Activated naive CD4-positive, alpha-beta T cell treated with anti-CD3 and anti-CD28 coated beads, Interleukin-2, amount 50 U/mL, for 72 hours (primary cell): Measurements from ENCODE around the gene BCDIN3D. TPM values are rescaled to one million over a fixed set of nuclear protein-coding genes. Genes with fewer than 3 reads are reported as not detected.

Source experiments
- ATAC-seq, 2 donors: fragments of 150-1000 bp; cut with Tn5 transposase; 2 replicates each; pipeline ENCODE4 v1.10.0; 2021; ENCODE audit warnings: mild to moderate bottlenecking in 2 of 2, moderate library complexity in 2 of 2
- DNase-seq, 2 donors: peaks; one replicate each; pipeline ENCODE4 v3.0.0; 2021 to 2022; ENCODE audit warnings: low spot score in 2 of 2
- H3K27ac Mint-ChIP-seq, 2 donors: one replicate each; pipeline ENCODE4 v1.8.0; 2022; ENCODE audit warnings: mild to moderate bottlenecking in 2 of 2, mixed read lengths in 2 of 2
- H3K36me3 Mint-ChIP-seq, 2 donors: one replicate each; pipeline ENCODE4 v1.8.0; 2022; ENCODE audit warnings: mixed read lengths in 2 of 2
- H3K9me3 Mint-ChIP-seq, 2 donors: one replicate each; pipeline ENCODE4 v1.8.0; 2022; ENCODE audit warnings: mixed read lengths in 2 of 2
- total RNA-seq, 2 donors: library from RNA; stranded (reverse); gene quantifications; one replicate each; pipeline ENCODE4 v1.2.3, GENCODE V29; 2022

Gene BCDIN3D, protein sequence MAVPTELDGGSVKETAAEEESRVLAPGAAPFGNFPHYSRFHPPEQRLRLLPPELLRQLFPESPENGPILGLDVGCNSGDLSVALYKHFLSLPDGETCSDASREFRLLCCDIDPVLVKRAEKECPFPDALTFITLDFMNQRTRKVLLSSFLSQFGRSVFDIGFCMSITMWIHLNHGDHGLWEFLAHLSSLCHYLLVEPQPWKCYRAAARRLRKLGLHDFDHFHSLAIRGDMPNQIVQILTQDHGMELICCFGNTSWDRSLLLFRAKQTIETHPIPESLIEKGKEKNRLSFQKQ
- 1 to 10 TPM; 2.5 to 5.4 TPM for total RNA-seq

DNA sequence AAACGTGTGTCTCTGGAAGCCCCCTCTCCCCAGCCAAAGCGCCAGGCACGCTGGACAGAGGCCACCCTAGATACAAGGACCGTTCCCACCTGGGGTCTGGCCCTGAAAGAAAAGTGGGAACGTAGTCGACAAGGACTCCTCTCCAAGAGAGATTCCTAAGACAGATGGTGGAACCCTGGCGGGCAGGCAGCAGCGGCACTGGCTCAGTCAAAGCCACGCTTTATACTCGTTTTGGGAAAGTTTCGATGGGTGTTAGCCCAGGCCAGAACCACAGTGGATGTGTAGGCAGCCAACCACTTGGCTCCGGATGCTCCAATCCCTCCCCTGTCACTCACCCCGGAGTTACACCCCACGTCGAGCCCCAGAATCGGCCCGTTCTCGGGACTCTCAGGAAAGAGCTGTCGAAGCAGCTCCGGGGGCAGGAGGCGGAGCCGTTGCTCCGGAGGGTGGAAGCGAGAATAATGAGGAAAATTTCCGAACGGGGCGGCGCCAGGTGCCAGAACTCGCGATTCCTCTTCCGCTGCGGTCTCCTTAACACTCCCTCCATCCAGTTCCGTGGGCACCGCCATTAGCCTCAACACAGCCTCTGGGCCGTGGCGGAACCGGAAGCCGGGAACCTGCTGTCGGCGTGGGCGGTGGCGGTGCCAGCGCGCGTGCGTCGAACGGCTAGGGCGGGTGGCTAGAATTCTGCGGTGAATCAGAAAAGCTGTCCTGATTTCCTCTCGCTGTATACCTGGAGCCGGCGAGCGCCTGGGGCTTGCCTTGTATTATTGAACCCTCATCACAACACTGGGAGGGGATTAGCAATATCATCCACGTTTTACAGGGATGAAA is at the start of gene BCDIN3D:
TSS of gene BCDIN3D (minus strand) at position 588 of the 834 bp plus-strand sequence. CDS start at position 569, 19 bp downstream.
- Mint-ChIP-seq H3K27ac (peak within 1 kb of the TSS; percentile 94 to 99), H3K36me3 (peaks cover 0 to 13% of the 10 kb centered on the region in 2 donors), H3K9me3 (peaks cover 0 to 5% of the 10 kb centered on the region in 2 donors)
- ATAC-seq, result peak; percentile 89 to 94
- peak; percentile 93 to 96 for DNase-seq

- no peak for ATAC-seq
Observed at GRCh38 chr12:49892084-49892731, 49.3 kb upstream of the BCDIN3D start.

DNA sequence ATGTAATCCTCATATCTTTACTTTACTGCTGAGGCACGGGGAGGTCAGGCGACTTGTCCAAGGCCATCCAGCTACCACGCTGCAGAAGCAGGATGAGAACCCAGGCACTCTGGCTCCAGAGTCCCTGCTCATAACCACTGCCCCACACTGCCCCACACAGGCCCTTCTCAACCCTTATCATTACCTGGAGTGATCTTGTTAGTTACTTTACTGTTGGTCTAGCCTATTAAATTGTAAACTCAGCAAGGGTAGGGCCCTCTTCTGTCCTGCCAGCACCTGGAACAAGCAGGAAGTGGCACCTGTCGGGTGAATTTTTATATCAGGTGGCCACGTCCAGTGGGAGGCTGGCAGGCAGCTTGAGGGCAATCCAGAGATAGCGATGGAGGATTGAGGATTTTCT is 48.6 kb upstream of the BCDIN3D start:
- ATAC-seq, result no peak
- H3K9me3 Mint-ChIP-seq, result no peaks in the 10 kb centered on the region
- no peak overlapping the region for H3K27ac Mint-ChIP-seq
- DNase-seq, result no peak
- no peaks in the 10 kb centered on the region for H3K36me3 Mint-ChIP-seq

More at GRCh38 chr12:49892084-49892731, 49.3 kb upstream of the BCDIN3D start:
- Mint-ChIP-seq H3K27ac (peak overlapping the region in 1 of 2 donors; percentile 12), H3K9me3 (no peaks in the 10 kb centered on the region), H3K36me3 (no peaks in the 10 kb centered on the region)
- DNase-seq, result no peak

DNA sequence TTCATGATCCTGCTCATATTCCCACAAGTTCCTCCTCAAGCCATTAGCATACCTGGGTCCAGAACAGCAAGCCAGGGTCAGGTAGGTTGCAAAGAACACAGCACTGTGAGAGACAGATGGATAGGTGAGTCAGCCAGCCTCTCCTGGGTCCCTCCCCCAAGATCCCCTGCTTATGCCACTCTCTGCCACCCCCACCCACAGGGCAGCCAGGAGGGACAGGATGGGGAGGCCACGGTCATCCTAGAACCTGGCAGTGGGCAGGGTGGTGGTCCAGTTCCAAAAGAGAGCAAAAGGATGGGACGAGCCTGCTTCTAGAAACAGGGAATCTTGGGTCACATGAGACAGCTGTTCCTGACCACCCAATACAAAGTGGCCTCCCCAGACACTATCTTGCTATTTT is 48.1 kb upstream of the BCDIN3D start:
- DNase-seq (no peak), ATAC-seq (no peak)
- Mint-ChIP-seq H3K36me3 (no peaks in the 10 kb centered on the region), H3K27ac (no peak overlapping the region), H3K9me3 (no peaks in the 10 kb centered on the region)

- Mint-ChIP-seq H3K27ac (no peak overlapping the region), H3K36me3 (no peaks in the 10 kb centered on the region), H3K9me3 (no peaks in the 10 kb centered on the region)
- DNase-seq (no peak), ATAC-seq (no peak)
Observed at GRCh38 chr12:49890096-49890461, 47.2 kb upstream of the BCDIN3D start.

DNA sequence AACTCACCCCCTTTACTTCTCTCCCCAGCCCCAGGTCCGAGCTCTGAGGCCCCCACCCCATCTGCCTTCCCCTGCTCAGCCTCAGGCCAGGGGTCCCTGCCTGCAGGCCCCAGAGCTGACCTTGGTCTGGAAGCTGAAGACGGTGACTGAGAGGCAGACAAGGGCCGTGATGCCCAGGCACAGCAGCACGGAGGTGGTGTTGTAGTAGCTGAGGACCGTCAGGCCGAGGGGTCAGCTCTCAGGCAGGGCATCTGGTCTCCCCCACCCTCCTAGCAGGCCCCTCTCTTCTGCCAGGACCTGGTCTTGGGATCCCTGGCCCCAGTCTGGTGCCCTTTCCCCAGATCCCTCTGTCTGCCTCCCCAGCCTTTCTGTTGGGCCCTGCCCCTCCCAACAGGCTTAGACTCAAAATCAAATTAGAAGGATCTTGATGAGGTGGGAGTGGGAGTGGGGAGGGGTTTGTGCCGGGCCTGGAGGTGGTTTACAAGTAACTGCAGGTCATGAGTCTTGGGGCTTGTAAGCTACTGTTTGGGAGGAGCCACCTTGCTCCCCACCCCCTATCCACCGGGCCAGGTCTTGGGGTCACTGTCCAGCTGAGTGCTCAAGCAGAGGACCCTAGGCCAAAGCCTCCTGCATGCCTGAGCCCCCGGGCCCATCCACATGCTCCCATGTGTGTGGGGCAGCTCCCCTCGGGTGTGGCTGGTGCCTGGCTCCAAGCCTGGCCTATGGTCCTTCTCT is 46.6 kb upstream of the BCDIN3D start:
- ATAC-seq, result no peak
- no peak overlapping the region for H3K27ac Mint-ChIP-seq
- H3K9me3 Mint-ChIP-seq, result no peaks in the 10 kb centered on the region
- no peak for DNase-seq
- no peaks in the 10 kb centered on the region for H3K36me3 Mint-ChIP-seq

- DNase-seq (no peak), ATAC-seq (no peak)
- no peaks in the 10 kb centered on the region for H3K9me3 Mint-ChIP-seq
- H3K27ac Mint-ChIP-seq, result no peak overlapping the region
- H3K36me3 Mint-ChIP-seq, result no peaks in the 10 kb centered on the region
Observed at GRCh38 chr12:49888461-49889151, 45.7 kb upstream of the BCDIN3D start.

DNA sequence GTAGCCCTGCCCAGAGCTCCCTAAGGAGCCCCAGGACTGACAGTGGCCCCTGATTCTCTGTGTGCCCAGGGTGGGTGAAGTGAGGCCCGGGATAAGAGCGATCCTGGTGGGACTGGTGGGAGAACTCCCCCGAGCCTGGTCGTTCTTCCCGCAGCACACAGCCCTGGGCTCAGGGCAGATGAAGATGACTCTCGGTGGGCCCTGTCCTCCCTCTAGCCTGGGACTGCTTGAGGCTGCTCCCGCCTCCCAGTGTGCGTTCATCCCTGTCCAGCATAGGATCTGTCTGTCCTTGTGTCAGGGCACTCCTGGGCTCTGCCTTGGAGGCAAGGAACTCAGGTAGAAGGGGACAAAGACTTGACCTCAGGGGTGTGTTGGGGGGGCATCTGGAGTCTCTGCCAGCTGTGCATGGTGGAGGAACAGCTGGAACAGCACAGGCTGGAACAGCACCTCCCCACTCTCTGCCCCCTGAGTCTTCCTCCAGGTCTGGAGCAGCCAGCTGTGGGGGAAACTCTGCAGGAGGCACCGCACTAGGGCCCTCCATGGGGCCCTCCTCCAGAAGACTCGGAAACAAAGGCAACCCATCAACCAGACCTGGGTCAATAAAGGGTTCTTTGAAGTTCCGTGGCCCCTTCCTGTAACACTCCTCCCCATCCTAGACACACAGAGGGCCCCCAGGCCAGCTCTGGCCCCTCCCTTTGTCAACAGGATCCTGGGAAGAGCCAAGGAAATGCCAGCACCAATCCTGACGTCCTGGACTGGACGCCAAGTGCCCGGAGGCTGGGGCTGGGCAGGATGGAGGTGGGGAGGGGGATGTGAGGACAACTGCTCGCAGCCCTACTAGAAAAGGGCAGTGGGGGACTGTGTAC is 44.9 kb upstream of the BCDIN3D start:
- H3K9me3 Mint-ChIP-seq, result no peaks in the 10 kb centered on the region
- no peak for DNase-seq
- ATAC-seq, result no peak
- no peaks in the 10 kb centered on the region for H3K36me3 Mint-ChIP-seq
- H3K27ac Mint-ChIP-seq, result no peak overlapping the region

DNA sequence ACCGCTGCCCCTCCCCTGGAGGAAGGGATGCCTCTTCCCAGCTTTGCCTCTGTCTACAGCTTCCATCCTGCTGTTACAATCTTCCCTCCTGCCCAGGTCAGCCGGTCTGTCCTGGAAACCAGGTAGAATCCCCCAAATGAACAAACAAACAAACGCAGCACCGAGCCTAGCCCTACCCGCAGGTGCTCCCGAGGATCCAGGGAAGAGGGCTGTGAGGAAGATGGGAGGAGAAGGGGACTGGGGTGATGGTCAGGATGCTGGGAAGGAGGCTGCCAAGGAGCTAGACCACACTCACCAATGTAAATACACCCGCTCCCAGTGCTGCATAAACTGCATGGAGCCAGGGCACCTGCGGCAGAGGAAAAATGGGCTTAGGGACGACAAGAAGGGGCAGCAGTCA is 44.2 kb upstream of the BCDIN3D start:
- H3K27ac Mint-ChIP-seq, result no peak overlapping the region

GRCh38 chr12:49885663-49886461 is 43.0 kb upstream of the BCDIN3D start:
- ATAC-seq (no peak), DNase-seq (no peak)
- Mint-ChIP-seq H3K27ac (no peak overlapping the region), H3K36me3 (no peaks in the 10 kb centered on the region), H3K9me3 (no peaks in the 10 kb centered on the region)

More for the DNA sequence above, 44.2 kb upstream of the BCDIN3D start:
- no peak for DNase-seq
- Mint-ChIP-seq H3K36me3 (no peaks in the 10 kb centered on the region), H3K9me3 (no peaks in the 10 kb centered on the region)
- ATAC-seq, result no peak

DNA sequence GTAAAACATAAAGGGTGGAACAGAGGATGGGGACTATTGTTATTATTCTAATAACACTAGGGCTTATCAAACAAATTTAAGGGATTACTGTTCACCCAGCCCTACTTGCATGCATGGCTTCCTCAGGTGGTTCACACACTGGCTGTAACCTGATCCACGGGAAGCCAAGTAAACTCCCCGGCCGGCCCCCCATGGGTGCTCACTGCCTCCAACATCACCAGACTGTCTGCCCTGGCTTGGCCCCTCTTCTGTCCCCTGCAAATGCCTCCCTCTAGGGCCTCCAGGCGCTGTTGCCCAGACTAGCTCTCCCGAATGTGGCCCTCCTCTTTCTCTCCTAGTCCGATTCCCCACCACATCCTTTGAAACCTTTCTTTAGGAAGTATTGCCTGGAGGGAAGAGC is 42.2 kb upstream of the BCDIN3D start:
- ATAC-seq (no peak), DNase-seq (no peak)
- Mint-ChIP-seq H3K9me3 (peaks cover 5 to 6% of the 10 kb centered on the region in 2 donors), H3K27ac (no peak overlapping the region), H3K36me3 (no peaks in the 10 kb centered on the region)

DNA sequence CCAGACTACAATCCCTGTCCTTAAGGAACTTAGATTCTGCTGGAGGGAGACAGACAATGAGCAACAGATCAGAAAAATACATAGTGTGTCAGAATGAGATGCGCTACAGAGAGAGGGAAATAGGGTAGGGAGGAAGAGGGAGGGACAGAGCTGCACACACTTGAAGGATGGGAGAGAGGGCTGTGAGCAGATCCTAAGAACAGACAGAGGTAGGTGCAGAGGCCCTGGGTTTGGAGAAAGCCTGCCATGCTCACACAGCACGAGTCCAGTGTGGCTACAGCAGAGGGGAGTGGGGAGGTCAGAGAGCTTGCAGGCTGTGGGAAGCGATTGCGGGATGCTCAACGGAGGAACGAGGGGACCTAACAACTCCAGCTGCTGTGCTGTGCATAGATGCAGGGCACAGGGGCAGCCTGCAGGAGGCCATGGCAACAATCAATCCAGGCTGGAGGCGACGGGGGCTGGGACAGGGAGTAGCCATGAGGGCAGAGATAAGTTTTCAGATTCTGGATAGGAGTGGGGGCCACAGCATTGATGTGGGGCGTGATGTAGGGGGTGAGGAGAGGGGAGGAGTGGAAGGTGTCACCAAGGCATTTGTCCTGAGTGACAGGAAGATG is 40.1 kb upstream of the BCDIN3D start:
- no peak for DNase-seq
- no peaks in the 10 kb centered on the region for H3K36me3 Mint-ChIP-seq
- H3K9me3 Mint-ChIP-seq, result peaks cover 27 to 28% of the 10 kb centered on the region in 2 donors
- peak overlapping the region in 1 of 2 donors; percentile 22 for H3K27ac Mint-ChIP-seq
- ATAC-seq, result no peak

GRCh38 chr12:49882248-49882850 is 39.4 kb upstream of the BCDIN3D start:
- ATAC-seq (no peak), DNase-seq (no peak)
- H3K36me3 Mint-ChIP-seq, result no peaks in the 10 kb centered on the region
- no peak overlapping the region for H3K27ac Mint-ChIP-seq
- peaks cover 31 to 32% of the 10 kb centered on the region in 2 donors for H3K9me3 Mint-ChIP-seq
